HG02884 (cell line): ENCODE measurements around the gene SUMF2.
"Not testable (repeated sequence)": the region's sequence is repeated elsewhere in the genome, so short reads cannot be mapped to it uniquely, and the experiment has no call there.

Experiments used
- ATAC-seq: cut with Tn5 transposase; IDR thresholded peaks from one replicate; pipeline ENCODE4 v1.9.1; 2021; ENCODE audit warnings: mild to moderate bottlenecking, moderate library complexity; ENCODE audit not compliant: unreplicated experiment

The SUMF2 gene

GRCh38 chr7:56063882-56064625 lies at the start of gene SUMF2:
SUMF2 (plus strand) TSS chr7:56064286; CDS start chr7:56064312, 26 bp downstream.
- ATAC-seq = peak; percentile 66

GRCh38 chr7:56017015-56017414 lies 47.1 kb upstream of the SUMF2 start:
- not testable (repeated sequence) for ATAC-seq

DNA sequence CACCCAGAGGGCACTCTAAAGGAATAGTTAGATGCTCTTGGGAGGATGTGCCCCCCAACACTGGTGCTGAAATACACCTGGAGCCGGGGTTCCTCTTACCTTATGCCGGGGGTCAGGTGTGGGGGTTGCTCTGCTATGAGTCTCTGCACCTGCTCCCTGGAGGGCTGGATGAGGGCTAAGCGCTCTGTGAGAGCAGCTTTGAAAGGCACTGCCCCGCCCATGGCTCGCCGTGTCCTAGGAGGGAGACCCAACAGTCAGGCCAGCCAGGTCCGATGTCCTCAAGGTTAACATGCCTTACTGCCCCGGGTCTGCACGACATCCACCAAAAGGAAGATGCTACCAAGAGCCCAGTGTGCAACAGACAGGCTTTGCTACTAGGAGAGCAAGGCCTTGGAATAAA lies 44.6 kb upstream of the SUMF2 start:
- ATAC-seq = no peak

GRCh38 chr7:56023500-56023899 lies 40.6 kb upstream of the SUMF2 start:
- no peak for ATAC-seq

DNA sequence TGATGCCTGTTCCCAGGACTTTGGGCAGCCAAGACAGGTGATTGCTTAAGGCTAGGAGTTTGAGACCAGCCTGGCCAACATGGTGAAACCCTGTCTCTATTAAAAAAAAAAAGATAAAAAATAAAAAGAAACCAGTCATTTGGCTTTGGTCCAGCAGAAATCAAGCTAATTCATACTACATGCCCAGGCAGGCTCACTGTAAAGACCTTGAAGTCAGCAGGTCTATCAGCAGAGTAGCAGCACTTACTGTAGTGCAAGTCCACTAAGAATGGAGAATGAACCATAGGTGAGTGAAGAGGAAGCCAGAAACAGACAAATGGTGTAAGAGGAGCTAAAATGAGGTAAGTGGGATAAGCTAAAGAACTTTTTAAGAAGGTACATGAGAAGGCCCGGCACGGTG lies 37.5 kb upstream of the SUMF2 start:
- no peak for ATAC-seq

- ATAC-seq = no peak
Observed at GRCh38 chr7:56028942-56029630, 35.0 kb upstream of the SUMF2 start.

GRCh38 chr7:56030340-56030739 lies 33.7 kb upstream of the SUMF2 start:
- ATAC-seq = no peak

DNA sequence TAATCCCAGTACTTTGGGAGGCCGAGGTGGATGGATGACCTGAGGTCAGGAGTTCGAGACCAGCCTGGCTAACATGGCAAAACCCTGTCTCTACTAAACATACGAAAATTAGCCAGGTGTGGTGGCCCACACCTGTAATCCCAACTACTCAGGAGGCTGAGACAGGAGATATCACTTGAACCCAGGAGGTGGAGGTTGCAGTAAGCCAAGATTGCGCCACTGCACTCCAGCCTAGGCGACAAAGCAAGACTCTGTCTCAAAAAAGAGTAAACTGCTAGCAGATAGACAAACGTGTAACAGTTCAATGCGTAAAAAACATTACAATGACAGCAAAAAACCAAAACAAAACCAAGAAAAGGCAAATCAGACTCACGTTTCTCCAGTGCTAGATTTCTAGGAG lies 32.5 kb upstream of the SUMF2 start:
- ATAC-seq = not testable (repeated sequence)

DNA sequence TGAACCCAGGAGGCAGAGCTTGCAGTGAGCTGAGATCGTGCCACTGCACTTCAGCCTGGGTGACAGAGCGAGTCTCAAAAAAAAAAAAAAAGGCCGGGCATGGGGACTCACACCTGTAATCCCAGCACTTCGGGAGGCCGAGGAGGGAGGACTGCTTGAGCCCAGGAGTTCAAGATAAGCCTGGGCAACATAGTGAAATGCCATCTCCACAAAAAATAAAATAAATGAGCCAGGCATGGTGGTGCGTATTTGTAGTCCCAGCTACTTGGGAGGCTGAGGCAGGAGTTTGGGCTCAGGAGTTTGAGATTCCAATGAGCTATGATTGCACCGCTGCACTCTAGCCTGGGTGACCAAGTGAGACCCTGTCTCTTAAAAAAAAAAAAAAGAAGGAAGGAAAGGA lies 31.5 kb upstream of the SUMF2 start:
- not testable (repeated sequence) for ATAC-seq

- peak; percentile 98 for ATAC-seq
Observed at GRCh38 chr7:56033671-56034432, 30.2 kb upstream of the SUMF2 start.

DNA sequence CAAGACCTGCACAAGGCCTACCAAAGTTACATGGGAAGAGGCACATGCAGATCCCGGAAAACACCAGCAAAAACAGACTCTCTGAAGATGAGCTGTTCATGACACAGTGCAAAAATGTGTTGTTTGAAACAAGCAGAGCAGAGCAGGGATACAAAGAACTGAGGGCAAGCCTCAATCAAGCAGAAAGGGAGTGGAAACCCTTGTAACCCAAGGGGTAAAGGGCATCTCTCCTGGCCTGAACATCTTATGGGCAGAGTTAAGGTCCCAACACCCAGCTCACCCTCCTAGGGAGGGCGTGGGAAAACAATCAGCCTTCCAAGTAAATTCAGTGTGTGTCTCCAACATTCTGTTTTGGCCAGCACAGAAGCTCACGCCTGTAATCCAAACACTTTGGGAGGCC lies 23.4 kb upstream of the SUMF2 start:
- ATAC-seq = no peak

DNA sequence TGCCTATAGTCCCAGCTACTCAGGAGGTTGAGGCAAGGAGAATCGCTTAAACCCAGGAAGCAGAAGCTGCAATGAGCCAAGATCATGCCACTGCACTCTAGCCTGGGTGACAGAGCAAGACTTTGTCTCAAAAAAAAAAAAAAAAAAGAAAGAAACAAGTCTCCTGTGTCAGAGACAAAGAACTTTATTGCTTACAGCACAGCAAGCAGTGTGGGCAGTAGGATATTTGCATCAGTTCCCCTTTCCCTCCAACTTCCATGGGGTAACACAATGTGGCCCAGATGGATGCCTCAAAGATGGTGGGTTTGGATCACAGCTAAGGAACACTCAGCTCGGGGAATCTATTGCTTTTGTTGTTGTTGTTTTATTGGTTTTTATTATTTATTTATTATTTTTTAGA lies 18.3 kb upstream of the SUMF2 start:
- ATAC-seq = not testable (repeated sequence)

DNA sequence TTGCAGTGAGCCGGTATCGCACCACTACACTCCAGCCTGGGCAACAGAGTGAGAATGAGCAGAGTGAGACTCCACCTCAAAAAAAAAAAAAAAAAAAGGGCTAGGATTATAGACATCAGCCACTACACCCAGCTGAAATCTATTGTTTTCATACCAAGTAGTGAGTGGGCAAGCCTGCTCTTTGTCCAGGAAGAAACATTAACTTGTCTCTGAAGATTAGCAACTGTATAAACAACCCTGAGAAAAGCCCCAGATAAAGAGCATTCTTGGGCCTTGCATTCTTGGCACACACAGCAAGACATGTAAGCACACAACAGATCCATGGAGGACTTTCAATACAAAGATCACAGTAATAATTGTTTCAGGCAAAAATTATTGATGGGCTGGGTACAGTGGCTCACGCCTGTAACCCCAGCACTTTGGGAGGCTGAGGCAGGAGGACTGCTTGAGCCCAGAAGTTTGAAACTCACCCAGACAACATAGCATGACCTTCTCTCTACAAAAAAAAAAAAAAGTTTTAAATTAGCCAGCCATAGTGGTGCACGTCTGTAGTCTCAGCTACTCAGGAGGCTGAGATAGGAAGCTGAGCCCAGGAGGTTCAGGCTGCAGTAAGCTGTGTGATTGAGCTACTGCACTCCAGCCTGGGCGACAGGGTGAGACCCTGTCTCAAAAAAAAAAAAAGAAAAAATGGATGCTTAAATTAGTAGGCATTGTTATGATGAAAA lies 17.2 kb upstream of the SUMF2 start:
- no peak for ATAC-seq

DNA sequence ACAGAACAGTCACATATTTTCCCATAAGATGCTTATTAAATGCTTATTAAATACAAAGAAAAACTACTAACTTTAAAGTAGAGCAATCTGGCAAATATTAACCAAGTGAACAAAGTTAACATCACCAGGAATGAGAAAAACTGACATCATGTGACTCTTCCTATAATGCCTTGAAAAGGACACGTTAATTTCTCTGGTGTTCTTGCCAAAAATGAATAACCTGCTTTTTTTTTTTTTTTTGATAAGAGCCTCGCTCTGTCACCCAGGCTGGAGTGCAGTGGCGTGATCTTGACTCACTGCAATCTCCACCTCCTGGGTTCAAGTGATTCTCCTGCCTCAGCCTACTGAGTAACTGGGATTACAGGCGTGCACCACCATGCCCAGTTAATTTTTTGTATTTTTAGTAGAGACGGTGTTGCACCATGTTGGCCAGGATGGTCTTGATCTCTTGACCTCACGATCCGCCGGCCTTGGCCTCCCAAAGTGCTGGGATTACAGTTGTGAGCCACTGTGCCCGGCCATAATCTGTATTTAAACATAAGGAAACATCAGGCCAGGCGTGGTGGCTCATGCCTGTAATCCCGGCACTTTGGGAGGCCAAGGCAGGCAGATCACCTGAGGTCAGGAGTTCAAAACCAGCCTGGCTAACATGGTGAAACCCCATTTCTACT lies 16.5 kb upstream of the SUMF2 start:
- not testable (repeated sequence) for ATAC-seq

GRCh38 chr7:56048245-56048644 lies 15.8 kb upstream of the SUMF2 start:
- ATAC-seq = no peak

GRCh38 chr7:56048763-56049162 lies 15.3 kb upstream of the SUMF2 start:
- ATAC-seq = not testable (repeated sequence)

GRCh38 chr7:56051053-56051338 lies 13.1 kb upstream of the SUMF2 start:
- no peak for ATAC-seq

DNA sequence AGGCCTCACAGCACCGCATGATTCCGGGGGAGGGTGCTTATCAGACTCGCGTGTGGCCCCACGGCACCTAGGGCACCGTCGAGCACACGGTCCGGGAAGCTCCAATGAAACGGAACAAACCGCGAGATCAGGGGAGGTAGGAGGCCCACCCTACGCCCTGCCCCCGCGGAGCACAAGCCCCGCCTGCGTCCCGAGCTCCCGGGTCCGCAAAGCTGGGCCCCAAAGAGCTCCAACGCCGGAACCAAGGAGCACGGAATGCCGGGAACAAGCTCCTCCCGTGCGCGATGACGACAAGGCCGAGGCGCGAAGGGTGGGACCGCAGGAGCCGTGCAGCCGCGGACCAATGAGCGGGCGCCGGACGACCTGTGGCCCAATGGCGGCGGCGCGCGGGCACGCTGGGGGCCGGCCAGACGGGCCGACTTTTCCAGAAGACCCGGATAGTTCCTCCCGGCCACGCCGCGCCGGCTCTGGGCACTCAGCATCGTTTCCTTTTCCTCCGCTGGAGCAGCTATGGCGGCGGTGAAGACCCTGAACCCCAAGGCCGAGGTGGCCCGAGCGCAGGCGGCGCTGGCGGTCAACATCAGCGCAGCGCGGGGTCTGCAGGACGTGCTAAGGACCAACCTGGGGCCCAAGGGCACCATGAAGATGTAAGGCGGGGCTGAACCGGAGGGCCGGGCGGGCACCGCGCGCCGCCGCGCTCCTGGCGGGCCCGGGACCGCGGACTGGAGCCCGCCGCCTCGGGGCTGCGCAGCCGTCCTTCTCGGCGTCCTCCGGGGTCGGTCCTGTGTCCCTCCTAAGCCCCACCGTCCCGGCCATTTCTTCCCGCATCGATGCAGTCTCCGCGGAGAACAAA lies 12.5 kb upstream of the SUMF2 start, which contains the start of the genes CCT6A and PSPH:
TSS of gene CCT6A (plus strand) at position 427 of the 853 bp plus-strand sequence. CDS start at position 511, 84 bp downstream.
TSS of gene PSPH (minus strand) at position 106 of the 853 bp plus-strand sequence. CDS start 30,232 bp downstream, outside the sequence.
- ATAC-seq = peak; percentile 89

- ATAC-seq = no peak
Observed at GRCh38 chr7:56053379-56053778, 10.7 kb upstream of the SUMF2 start.
